Activated CD8-positive, alpha-beta T cell treated with anti-CD3 and anti-CD28 coated beads for 36 hours (primary cell): Measurements from ENCODE around the gene CCDC152. TPM values are rescaled to one million over a fixed set of nuclear protein-coding genes. Genes with fewer than 3 reads are reported as not detected.

Experiments used
- ATAC-seq: fragments of 200-7000 bp; cut with Tn5 transposase; one replicate; pipeline ENCODE4 v1.10.0; 2021; ENCODE audit warnings: mild to moderate bottlenecking, moderate library complexity
- CTCF ChIA-PET: fragments of 350-600 bp; sonication (Branson Sonifier 250); formaldehyde crosslinking; loops from one replicate; lab custom pipeline; 2021; ENCODE audit warnings: antibody characterized with exemption; lab: Charles Lee
- POLR2A ChIA-PET: fragments of 350-600 bp; sonication (Branson Sonifier 250); formaldehyde crosslinking; loops from one replicate; lab custom pipeline; 2021; ENCODE audit warnings: antibody characterized with exemption; lab: Charles Lee
- DNase-seq: peaks from one replicate; pipeline ENCODE4 v3.0.0-alpha.2; 2020
- H3K27ac Mint-ChIP-seq: one replicate; pipeline ENCODE4 v1.8.0; 2021; ENCODE audit warnings: mild to moderate bottlenecking, mixed read lengths
- H3K27me3 Mint-ChIP-seq: one replicate; pipeline ENCODE4 v1.8.0; 2021; ENCODE audit warnings: mixed read lengths
- H3K36me3 Mint-ChIP-seq: one replicate; pipeline ENCODE4 v1.8.0; 2021; ENCODE audit warnings: low read depth, mixed read lengths
- H3K4me1 Mint-ChIP-seq: one replicate; pipeline ENCODE4 v1.8.0; 2021; ENCODE audit warnings: low read depth, mixed read lengths
- H3K4me3 Mint-ChIP-seq: one replicate; pipeline ENCODE4 v1.8.0; 2021; ENCODE audit warnings: mild to moderate bottlenecking, moderate library complexity, mixed read lengths
- H3K9me3 Mint-ChIP-seq: one replicate; pipeline ENCODE4 v1.8.0; 2021; ENCODE audit warnings: mixed read lengths
- intact Hi-C: fragments of 100-400 bp; cut with micrococcal nuclease; formaldehyde crosslinking; loops from one replicate; pipeline ENCODE4 v1.10.0; 2022
- total RNA-seq, 2 experiments: library from RNA; stranded (reverse); gene quantifications; one replicate each; pipeline ENCODE4 v1.2.3, GENCODE V29; 2021
- TF ChIP-seq, protein P1 (sequence below): fragments of 200-600 bp; IDR thresholded peaks from one replicate; pipeline ENCODE4 v1.8.0; 2022; ENCODE audit warnings: antibody characterized with exemption, mild to moderate bottlenecking

The CCDC152 gene
- total RNA-seq, 2 experiments from 2014 or later, result 10.1 to 10.8 TPM

GRCh38 chr5:42851481-42851880 lies 94.9 kb downstream of the CCDC152 start:
- H3K27ac Mint-ChIP-seq, result no peak overlapping the region
- peaks cover 1% of the 10 kb centered on the region for H3K27me3 Mint-ChIP-seq
- no peaks in the 10 kb centered on the region for H3K9me3 Mint-ChIP-seq
- POLR2A ChIA-PET, result interaction anchor here (0.8 kb wide), 1 partner anchor 45 kb away, joined by 3 read pairs; no protein-coding TSS in a partner anchor
- TF ChIP-seq, protein P1, sequence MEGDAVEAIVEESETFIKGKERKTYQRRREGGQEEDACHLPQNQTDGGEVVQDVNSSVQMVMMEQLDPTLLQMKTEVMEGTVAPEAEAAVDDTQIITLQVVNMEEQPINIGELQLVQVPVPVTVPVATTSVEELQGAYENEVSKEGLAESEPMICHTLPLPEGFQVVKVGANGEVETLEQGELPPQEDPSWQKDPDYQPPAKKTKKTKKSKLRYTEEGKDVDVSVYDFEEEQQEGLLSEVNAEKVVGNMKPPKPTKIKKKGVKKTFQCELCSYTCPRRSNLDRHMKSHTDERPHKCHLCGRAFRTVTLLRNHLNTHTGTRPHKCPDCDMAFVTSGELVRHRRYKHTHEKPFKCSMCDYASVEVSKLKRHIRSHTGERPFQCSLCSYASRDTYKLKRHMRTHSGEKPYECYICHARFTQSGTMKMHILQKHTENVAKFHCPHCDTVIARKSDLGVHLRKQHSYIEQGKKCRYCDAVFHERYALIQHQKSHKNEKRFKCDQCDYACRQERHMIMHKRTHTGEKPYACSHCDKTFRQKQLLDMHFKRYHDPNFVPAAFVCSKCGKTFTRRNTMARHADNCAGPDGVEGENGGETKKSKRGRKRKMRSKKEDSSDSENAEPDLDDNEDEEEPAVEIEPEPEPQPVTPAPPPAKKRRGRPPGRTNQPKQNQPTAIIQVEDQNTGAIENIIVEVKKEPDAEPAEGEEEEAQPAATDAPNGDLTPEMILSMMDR, result no peak
- CTCF ChIA-PET, result interaction anchor here (1.4 kb wide), 1 partner anchor 38 kb away, joined by 3 read pairs; no protein-coding TSS in a partner anchor
- ATAC-seq (no peak), DNase-seq (no peak)
- intact Hi-C loops, result no loop called here
- no peaks in the 10 kb centered on the region for H3K36me3 Mint-ChIP-seq
- no peak overlapping the region for H3K4me3 Mint-ChIP-seq
- H3K4me1 Mint-ChIP-seq, result no peaks in the 10 kb centered on the region

Other genes with a start within 250 kb of the CCDC152 start
- gene SELENOP, start 55.1 kb downstream of the CCDC152 start, total RNA-seq, result not detected